Cardiac fibroblast (primary cell): ENCODE data around the gene TRIM50.
A peak's percentile ranks its signal among the peaks of the same experiment; 100 is the strongest.

Source experiments
- DNase-seq, 2 donors: peaks; one replicate each; pipeline versions ENCODE4 v3.0.0 to v3.0.0-alpha.2; 2010; ENCODE audit warnings: low read depth in 2 of 2
- H3K4me3 ChIP-seq, 2 donors: replicated peaks in 1 of 2; 1 replicate in 1 of 2; 2 replicates in 1 of 2; pipeline ENCODE4 v1.5.1; 2011; ENCODE audit warnings: low read depth in 2 of 2, low read length in 2 of 2, mild to moderate bottlenecking in 2 of 2, moderate library complexity in 1 of 2
- CTCF ChIP-seq: IDR thresholded peaks from one replicate; pipeline ENCODE4 v1.5.1; 2011; ENCODE audit warnings: low read depth, mild to moderate bottlenecking, low read length, inconsistent platforms

TRIM50 gene

DNA sequence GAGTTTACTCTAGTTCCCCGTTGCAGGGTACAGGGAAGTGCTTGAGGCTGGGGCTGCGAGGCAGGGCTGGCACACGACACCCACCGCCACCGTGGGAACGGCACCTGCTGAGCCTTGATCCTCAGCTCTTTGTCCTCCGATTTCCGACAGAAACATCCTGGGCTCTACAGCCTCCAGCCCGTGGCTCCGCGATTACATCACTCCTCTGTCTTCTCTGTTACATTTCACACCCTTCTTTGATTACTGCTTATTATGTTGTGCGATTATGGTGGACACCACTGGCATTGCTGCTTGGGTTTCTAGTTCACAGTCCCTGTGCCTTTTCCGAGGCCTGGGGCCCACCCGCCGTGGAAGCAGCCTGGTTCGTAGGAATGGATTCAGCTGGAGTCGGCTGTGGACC is 26.9 kb upstream of the TRIM50 start:
- DNase-seq = no peak
- H3K4me3 ChIP-seq = no peak overlapping the region
- no peak for TF ChIP-seq CTCF

- no peak for DNase-seq
Measured at GRCh38 chr7:73354196-73354595, 26.3 kb upstream of the TRIM50 start.

GRCh38 chr7:73353243-73353642 is 25.4 kb upstream of the TRIM50 start:
- no peak for DNase-seq
- TF ChIP-seq CTCF = no peak
- H3K4me3 ChIP-seq = no peak overlapping the region

More at GRCh38 chr7:73354196-73354595, 26.3 kb upstream of the TRIM50 start:
- TF ChIP-seq CTCF = no peak
- H3K4me3 ChIP-seq = no peak overlapping the region

DNA sequence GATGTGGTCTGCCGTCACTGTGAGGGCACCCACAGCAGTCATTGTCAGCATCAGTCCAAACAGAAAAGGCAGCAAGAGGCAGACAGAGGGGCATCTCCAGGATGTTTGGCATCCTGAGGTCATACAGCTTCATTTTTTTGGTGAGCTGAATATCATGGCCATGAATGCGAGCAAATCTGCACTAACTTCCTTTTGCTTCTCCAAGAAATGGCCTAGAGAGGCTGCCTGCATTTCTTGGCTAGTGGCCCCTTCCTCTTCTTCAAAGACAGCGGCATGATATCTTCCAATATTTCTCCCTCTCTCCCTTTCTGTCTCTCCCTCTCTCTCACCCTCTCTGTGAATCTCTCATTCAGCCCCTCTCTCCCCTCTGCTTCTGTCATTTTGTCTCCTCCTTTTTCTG is 24.9 kb upstream of the TRIM50 start:
- no peak for TF ChIP-seq CTCF
- DNase-seq = no peak
- H3K4me3 ChIP-seq = no peak overlapping the region

DNA sequence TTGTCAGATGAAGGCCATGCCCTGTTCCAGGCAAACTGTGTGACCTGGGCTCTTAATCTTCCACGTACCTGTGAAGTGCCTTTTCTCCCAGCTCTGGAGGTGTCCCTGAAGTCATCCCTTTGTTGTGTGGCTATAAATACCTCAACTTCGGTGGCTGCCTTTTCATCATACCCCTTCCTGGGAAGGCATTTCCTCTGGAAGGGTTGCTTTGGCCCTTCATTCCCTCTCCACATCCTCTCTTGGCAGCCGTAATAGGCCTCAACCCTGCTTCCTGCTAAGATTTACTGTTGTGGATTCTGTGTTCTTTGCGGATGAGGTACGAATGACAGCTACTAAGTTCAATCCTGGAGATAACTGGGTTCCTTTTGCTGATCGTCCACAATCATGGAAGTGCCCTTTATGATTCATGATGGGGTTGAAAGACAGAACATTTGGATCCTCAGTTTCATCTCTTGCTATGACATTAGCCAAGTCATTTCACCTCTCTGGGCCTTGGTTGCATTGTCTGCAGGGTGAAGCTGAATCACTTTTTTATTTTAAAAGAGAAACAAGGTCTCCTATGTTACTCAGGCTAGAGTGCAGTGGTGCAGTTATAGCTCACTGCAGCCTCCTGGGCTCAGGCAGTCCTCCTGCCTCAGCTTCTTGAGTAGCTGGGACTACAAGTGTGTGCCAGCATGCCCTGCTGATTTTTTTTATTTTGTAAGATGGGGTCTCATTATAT is 23.7 kb upstream of the TRIM50 start:
- no peak for TF ChIP-seq CTCF
- no peak overlapping the region for H3K4me3 ChIP-seq
- DNase-seq = peak in 1 of 2 donors; percentile 32

DNA sequence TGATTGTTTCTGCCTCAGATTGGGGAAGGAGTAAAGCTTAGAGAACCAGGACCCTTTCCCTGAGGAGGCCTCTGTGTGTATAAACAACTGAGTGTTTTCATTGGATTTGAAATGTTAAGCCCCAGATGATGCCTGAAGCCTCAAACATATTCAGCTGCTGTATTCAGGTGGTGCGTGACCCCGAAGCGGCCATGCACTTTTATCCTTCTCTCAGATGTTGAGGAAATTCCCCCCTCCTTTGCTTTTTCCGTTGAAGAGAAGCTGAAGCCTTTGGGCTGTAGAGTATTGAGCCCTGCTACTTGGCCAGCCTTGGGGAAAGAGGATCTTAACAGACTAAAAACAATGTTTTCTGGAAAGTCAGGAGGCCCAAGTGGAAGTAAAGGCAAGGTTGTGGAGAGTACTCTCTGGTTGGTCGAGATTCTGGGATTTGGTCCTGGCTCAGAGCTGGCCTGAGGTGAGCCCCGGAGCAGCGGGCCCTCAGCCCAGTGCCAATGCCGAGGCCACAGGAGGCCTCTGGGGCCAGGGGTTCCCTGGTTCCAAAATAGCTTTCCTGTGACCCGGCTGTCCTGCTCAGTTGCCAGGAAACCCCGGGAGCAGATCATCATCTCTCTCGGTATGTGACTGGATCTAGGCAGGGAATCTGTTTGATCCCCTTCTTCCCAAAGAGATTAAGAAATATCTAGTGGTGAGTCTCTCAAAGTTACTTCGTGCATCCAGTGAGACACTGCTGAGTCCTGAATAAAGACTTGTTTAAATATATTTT is 22.6 kb upstream of the TRIM50 start:
- no peak for TF ChIP-seq CTCF

More for the DNA sequence above, 22.6 kb upstream of the TRIM50 start:
- H3K4me3 ChIP-seq = no peak overlapping the region
- no peak for DNase-seq
